T-helper 17 cell (primary cell): ENCODE results near the gene DST. TPM values are rescaled to one million over a fixed set of nuclear protein-coding genes. Genes with fewer than 3 reads are reported as not detected.

Source experiments
- ATAC-seq: fragments of 150-1000 bp; cut with Tn5 transposase; 2 replicates; pipeline ENCODE4 v1.10.0; 2021; ENCODE audit warnings: mild to moderate bottlenecking, moderate library complexity
- DNase-seq, 3 donors: peaks; one replicate each; pipeline versions ENCODE4 v3.0.0 to v3.0.0-alpha.2; 2020 to 2021
- H3K9me3 ChIP-seq: one replicate; pipeline ENCODE4 v1.7.0; 2013; ENCODE audit warnings: low read length, mild to moderate bottlenecking; ENCODE audit not compliant: control insufficient read depth, poor library complexity, severe bottlenecking
- H3K27ac Mint-ChIP-seq: one replicate; pipeline ENCODE4 v1.8.0; 2022; ENCODE audit warnings: mild to moderate bottlenecking, moderate library complexity, mixed read lengths
- H3K27me3 Mint-ChIP-seq: one replicate; pipeline ENCODE4 v1.8.0; 2022; ENCODE audit warnings: mixed read lengths
- H3K36me3 Mint-ChIP-seq: one replicate; pipeline ENCODE4 v1.8.0; 2022; ENCODE audit warnings: low read depth, mixed read lengths
- H3K4me1 Mint-ChIP-seq: one replicate; pipeline ENCODE4 v1.8.0; 2022; ENCODE audit warnings: mild to moderate bottlenecking, mixed read lengths
- H3K4me3 Mint-ChIP-seq: one replicate; pipeline ENCODE4 v1.8.0; 2022; ENCODE audit warnings: mild to moderate bottlenecking, moderate library complexity, mixed read lengths
- total RNA-seq, 4 donors: library from RNA in 2 of 4; stranded (reverse) in 2 of 4; gene quantifications; one replicate each; pipeline ENCODE4 v1.2.3 and lab custom pipeline; 2022 to 2026

Gene DST
- total RNA-seq = 10 to 100 TPM; 12.6 to 29.6 TPM
- total RNA-seq (lab: John Stamatoyannopoulos, UW) = 12.1 to 14.2 reads per million in 2 donors

GRCh38 chr6:56642366-56643261 lies at the start of gene DST:
TSS of gene DST (minus strand) at chr6:56642889.
- no peaks in the 10 kb centered on the region for H3K36me3 Mint-ChIP-seq
- peaks cover 2% of the 10 kb centered on the region for H3K4me1 Mint-ChIP-seq
- H3K9me3 ChIP-seq = no peaks in the 10 kb centered on the region
- peaks cover 6% of the 10 kb centered on the region for H3K27me3 Mint-ChIP-seq
- no peak within 1 kb of the TSS for H3K4me3 Mint-ChIP-seq
- no peak for ATAC-seq
- H3K27ac Mint-ChIP-seq = no peak within 1 kb of the TSS
- DNase-seq = no peak

GRCh38 chr6:56691814-56692213 lies 49.1 kb upstream of the DST start:
- Mint-ChIP-seq H3K4me1 (peaks cover 2% of the 10 kb centered on the region), H3K27ac (no peak overlapping the region), H3K36me3 (peaks cover 3% of the 10 kb centered on the region), H3K4me3 (no peak overlapping the region), H3K27me3 (no peaks in the 10 kb centered on the region)
- ATAC-seq (no peak), DNase-seq (no peak)
- no peaks in the 10 kb centered on the region for H3K9me3 ChIP-seq

- peaks cover 2% of the 10 kb centered on the region for H3K4me1 Mint-ChIP-seq
- H3K36me3 Mint-ChIP-seq = no peaks in the 10 kb centered on the region
- no peaks in the 10 kb centered on the region for H3K27me3 Mint-ChIP-seq
- ATAC-seq (no peak), DNase-seq (no peak)
- H3K9me3 ChIP-seq = no peaks in the 10 kb centered on the region
- H3K27ac Mint-ChIP-seq = no peak overlapping the region
- no peak overlapping the region for H3K4me3 Mint-ChIP-seq
Measured at GRCh38 chr6:56691286-56691595, 48.6 kb upstream of the DST start.

GRCh38 chr6:56690519-56691285 lies 48.0 kb upstream of the DST start:
- H3K4me1 Mint-ChIP-seq = peaks cover 2% of the 10 kb centered on the region
- DNase-seq (no peak), ATAC-seq (no peak)
- H3K27me3 Mint-ChIP-seq = no peaks in the 10 kb centered on the region
- H3K36me3 Mint-ChIP-seq = no peaks in the 10 kb centered on the region
- H3K4me3 Mint-ChIP-seq = no peak overlapping the region
- H3K27ac Mint-ChIP-seq = no peak overlapping the region
- H3K9me3 ChIP-seq = no peaks in the 10 kb centered on the region

GRCh38 chr6:56689663-56690062 lies 47.0 kb upstream of the DST start:
- H3K36me3 Mint-ChIP-seq = no peaks in the 10 kb centered on the region
- ATAC-seq = no peak
- H3K27ac Mint-ChIP-seq = no peak overlapping the region

GRCh38 chr6:56689114-56689513 lies 46.4 kb upstream of the DST start:
- H3K4me3 Mint-ChIP-seq = no peak overlapping the region
- no peaks in the 10 kb centered on the region for H3K36me3 Mint-ChIP-seq
- H3K4me1 Mint-ChIP-seq = peaks cover 2% of the 10 kb centered on the region
- no peaks in the 10 kb centered on the region for H3K27me3 Mint-ChIP-seq
- no peaks in the 10 kb centered on the region for H3K9me3 ChIP-seq
- no peak overlapping the region for H3K27ac Mint-ChIP-seq
- no peak for ATAC-seq
- DNase-seq = no peak

More at GRCh38 chr6:56689663-56690062, 47.0 kb upstream of the DST start:
- Mint-ChIP-seq H3K4me1 (peaks cover 2% of the 10 kb centered on the region), H3K27me3 (no peaks in the 10 kb centered on the region), H3K4me3 (no peak overlapping the region)
- no peaks in the 10 kb centered on the region for H3K9me3 ChIP-seq
- DNase-seq = no peak

- DNase-seq = no peak
- Mint-ChIP-seq H3K4me1 (peaks cover 2% of the 10 kb centered on the region), H3K27me3 (no peaks in the 10 kb centered on the region), H3K36me3 (no peaks in the 10 kb centered on the region), H3K27ac (no peak overlapping the region), H3K4me3 (no peak overlapping the region)
- ATAC-seq = no peak
- no peaks in the 10 kb centered on the region for H3K9me3 ChIP-seq
Measured at GRCh38 chr6:56688521-56688920, 45.8 kb upstream of the DST start.

- no peak for ATAC-seq
- Mint-ChIP-seq H3K4me3 (no peak overlapping the region), H3K27me3 (no peaks in the 10 kb centered on the region), H3K36me3 (no peaks in the 10 kb centered on the region), H3K4me1 (peaks cover 2% of the 10 kb centered on the region), H3K27ac (no peak overlapping the region)
- H3K9me3 ChIP-seq = no peaks in the 10 kb centered on the region
- DNase-seq = no peak
Measured at GRCh38 chr6:56687551-56687950, 44.9 kb upstream of the DST start.

- no peak overlapping the region for H3K4me3 Mint-ChIP-seq
- no peaks in the 10 kb centered on the region for H3K9me3 ChIP-seq
- ATAC-seq (no peak), DNase-seq (no peak)
- H3K4me1 Mint-ChIP-seq = peaks cover 2% of the 10 kb centered on the region
- H3K27ac Mint-ChIP-seq = no peak overlapping the region
- no peaks in the 10 kb centered on the region for H3K27me3 Mint-ChIP-seq
- no peaks in the 10 kb centered on the region for H3K36me3 Mint-ChIP-seq
Measured at GRCh38 chr6:56686429-56686828, 43.7 kb upstream of the DST start.

- no peak for ATAC-seq
Measured at GRCh38 chr6:56685994-56686393, 43.3 kb upstream of the DST start.

GRCh38 chr6:56685102-56685733 lies 42.5 kb upstream of the DST start:
- no peak for DNase-seq
- ATAC-seq = no peak
- H3K9me3 ChIP-seq = no peaks in the 10 kb centered on the region
- H3K27ac Mint-ChIP-seq = no peak overlapping the region
- no peaks in the 10 kb centered on the region for H3K27me3 Mint-ChIP-seq
- H3K36me3 Mint-ChIP-seq = no peaks in the 10 kb centered on the region
- H3K4me1 Mint-ChIP-seq = peaks cover 2% of the 10 kb centered on the region
- no peak overlapping the region for H3K4me3 Mint-ChIP-seq

More at GRCh38 chr6:56685994-56686393, 43.3 kb upstream of the DST start:
- no peak overlapping the region for H3K27ac Mint-ChIP-seq
- H3K27me3 Mint-ChIP-seq = no peaks in the 10 kb centered on the region
- H3K36me3 Mint-ChIP-seq = no peaks in the 10 kb centered on the region
- DNase-seq = no peak
- no peaks in the 10 kb centered on the region for H3K9me3 ChIP-seq
- peaks cover 2% of the 10 kb centered on the region for H3K4me1 Mint-ChIP-seq
- no peak overlapping the region for H3K4me3 Mint-ChIP-seq

- ATAC-seq (no peak), DNase-seq (no peak)
- Mint-ChIP-seq H3K4me1 (no peaks in the 10 kb centered on the region), H3K36me3 (no peaks in the 10 kb centered on the region), H3K27ac (no peak overlapping the region), H3K27me3 (no peaks in the 10 kb centered on the region), H3K4me3 (no peak overlapping the region)
- H3K9me3 ChIP-seq = no peaks in the 10 kb centered on the region
Measured at GRCh38 chr6:56684342-56685101, 41.8 kb upstream of the DST start.

GRCh38 chr6:56683882-56684281 lies 41.2 kb upstream of the DST start:
- Mint-ChIP-seq H3K4me1 (no peaks in the 10 kb centered on the region), H3K36me3 (no peaks in the 10 kb centered on the region)

More at GRCh38 chr6:56683882-56684281, 41.2 kb upstream of the DST start:
- H3K9me3 ChIP-seq = no peaks in the 10 kb centered on the region
- no peak overlapping the region for H3K4me3 Mint-ChIP-seq
- ATAC-seq = no peak
- H3K27ac Mint-ChIP-seq = no peak overlapping the region
- DNase-seq = no peak
- H3K27me3 Mint-ChIP-seq = no peaks in the 10 kb centered on the region
